Measurements from ENCODE around the gene WDR45. TPM values are rescaled to one million over a fixed set of nuclear protein-coding genes. Genes with fewer than 3 reads are reported as not detected.

The WDR45 gene
- total RNA-seq, 1 donor from 2014 or later, result 59.9 TPM

DNA sequence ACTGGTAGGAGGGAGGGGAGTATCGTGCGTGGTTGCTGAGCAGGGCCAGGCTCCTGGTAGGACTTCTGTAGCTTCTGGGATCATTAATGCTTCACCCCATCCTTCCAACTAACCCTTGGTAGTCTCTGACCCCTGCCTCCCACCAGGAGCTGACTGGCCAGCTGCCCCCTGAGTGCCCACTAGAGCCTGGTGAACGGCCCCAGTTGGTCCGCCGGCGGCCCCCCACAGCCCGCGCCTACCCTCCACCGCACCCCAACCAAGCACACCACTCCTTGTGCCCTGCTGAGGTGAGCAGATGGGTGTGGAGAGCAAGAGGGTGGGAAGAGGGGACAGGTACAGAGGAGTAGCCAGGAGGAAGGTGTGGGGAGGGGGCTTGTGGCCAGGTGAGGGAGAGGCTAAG is 16.0 kb downstream of the WDR45 start:
- Mint-ChIP-seq H3K4me1 (peaks cover 5% of the 10 kb centered on the region), H3K9me3 (no peaks in the 10 kb centered on the region), H3K27ac (no peak overlapping the region), H3K4me3 (no peak overlapping the region), H3K36me3 (peaks cover 9% of the 10 kb centered on the region), H3K27me3 (ENCODE audit: low read depth) (no peaks in the 10 kb centered on the region)
- no peak for DNase-seq (ENCODE audit: low spot score in 2 of 2, unreplicated experiment in 2 of 2)
- TF ChIP-seq, protein P1, sequence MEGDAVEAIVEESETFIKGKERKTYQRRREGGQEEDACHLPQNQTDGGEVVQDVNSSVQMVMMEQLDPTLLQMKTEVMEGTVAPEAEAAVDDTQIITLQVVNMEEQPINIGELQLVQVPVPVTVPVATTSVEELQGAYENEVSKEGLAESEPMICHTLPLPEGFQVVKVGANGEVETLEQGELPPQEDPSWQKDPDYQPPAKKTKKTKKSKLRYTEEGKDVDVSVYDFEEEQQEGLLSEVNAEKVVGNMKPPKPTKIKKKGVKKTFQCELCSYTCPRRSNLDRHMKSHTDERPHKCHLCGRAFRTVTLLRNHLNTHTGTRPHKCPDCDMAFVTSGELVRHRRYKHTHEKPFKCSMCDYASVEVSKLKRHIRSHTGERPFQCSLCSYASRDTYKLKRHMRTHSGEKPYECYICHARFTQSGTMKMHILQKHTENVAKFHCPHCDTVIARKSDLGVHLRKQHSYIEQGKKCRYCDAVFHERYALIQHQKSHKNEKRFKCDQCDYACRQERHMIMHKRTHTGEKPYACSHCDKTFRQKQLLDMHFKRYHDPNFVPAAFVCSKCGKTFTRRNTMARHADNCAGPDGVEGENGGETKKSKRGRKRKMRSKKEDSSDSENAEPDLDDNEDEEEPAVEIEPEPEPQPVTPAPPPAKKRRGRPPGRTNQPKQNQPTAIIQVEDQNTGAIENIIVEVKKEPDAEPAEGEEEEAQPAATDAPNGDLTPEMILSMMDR (IDR thresholded peaks at IDR 0.05; ENCODE audit: unreplicated experiment), result no peak

DNA sequence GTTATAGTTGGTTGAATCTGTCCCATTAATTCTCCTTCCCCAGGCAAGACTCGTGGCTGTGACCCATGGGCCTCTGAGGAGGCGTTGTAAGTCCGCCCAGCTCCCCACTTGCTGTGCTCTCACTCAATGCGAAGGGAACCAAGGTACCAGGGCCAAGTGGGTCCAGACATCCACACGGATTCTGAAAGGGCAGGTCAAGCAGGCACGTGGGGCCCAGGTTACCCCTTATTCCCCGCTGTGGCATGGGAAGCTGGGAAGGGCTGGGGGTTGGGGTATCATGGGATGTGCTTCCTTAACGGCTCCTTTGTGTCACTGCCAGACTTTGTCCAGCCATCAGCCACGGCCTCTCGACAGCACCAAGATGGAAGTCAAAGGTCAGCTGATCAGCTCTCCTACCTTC is 17.8 kb downstream of the WDR45 start:
- no peaks in the 10 kb centered on the region for H3K27me3 Mint-ChIP-seq (ENCODE audit: low read depth)

DNA sequence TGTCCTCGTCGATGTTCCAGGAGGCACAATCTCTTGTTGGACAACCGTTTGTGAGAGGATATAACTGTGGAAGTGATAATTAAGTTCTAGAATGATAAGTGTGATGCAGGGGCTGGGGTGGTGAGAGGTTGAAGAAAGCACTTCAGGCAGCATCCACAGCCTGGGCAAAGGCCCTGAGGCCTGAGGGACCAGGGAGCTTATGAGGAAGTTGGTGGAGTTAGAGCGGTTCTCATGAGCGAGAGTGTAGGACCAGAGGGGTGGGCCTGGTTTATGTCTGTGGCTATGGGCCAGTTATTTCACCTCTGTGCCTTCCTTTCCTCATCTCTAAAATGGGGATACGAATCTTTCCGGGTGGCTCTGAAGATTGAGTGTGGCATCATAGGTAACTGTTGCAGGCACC is 18.2 kb downstream of the WDR45 start:
- H3K36me3 Mint-ChIP-seq, result peaks cover 9% of the 10 kb centered on the region
- no peaks in the 10 kb centered on the region for H3K9me3 Mint-ChIP-seq
- no peak overlapping the region for H3K4me3 Mint-ChIP-seq
- H3K27me3 Mint-ChIP-seq (ENCODE audit: low read depth), result no peaks in the 10 kb centered on the region
- no peak for DNase-seq (ENCODE audit: low spot score in 2 of 2, unreplicated experiment in 2 of 2)
- TF ChIP-seq, protein P1 (IDR thresholded peaks at IDR 0.05; ENCODE audit: unreplicated experiment), result no peak
- H3K4me1 Mint-ChIP-seq, result peaks cover 5% of the 10 kb centered on the region
- H3K27ac Mint-ChIP-seq, result no peak overlapping the region

More for the DNA sequence above, 17.8 kb downstream of the WDR45 start:
- H3K9me3 Mint-ChIP-seq, result no peaks in the 10 kb centered on the region
- peaks cover 9% of the 10 kb centered on the region for H3K36me3 Mint-ChIP-seq
- H3K4me1 Mint-ChIP-seq, result peaks cover 5% of the 10 kb centered on the region
- no peak overlapping the region for H3K27ac Mint-ChIP-seq
- TF ChIP-seq, protein P1 (IDR thresholded peaks at IDR 0.05; ENCODE audit: unreplicated experiment), result no peak
- no peak overlapping the region for H3K4me3 Mint-ChIP-seq
- DNase-seq (ENCODE audit: low spot score in 2 of 2, unreplicated experiment in 2 of 2), result no peak

DNA sequence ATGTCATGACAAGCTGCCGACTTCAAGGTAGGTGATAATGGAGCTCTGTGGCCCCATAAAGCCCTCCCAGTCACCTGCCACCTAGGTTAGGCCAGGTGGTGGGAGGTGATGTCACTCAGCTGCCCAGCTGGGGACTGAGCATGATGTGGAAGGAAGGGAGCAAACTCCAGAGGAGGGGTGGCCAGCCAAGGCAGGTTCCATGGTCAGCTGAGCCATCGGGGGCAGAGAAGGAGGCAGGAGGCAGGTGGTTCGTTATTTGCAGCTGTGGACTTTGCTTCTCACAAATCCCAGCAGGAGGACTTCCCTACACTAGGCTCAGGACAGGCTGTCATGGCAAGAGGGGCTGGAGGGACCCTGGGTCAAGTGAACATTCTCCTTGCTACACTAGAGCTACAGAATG is 18.8 kb downstream of the WDR45 start:
- H3K27ac Mint-ChIP-seq, result peak overlapping the region; percentile 79
- DNase-seq (ENCODE audit: low spot score in 2 of 2, unreplicated experiment in 2 of 2), result no peak
- H3K4me3 Mint-ChIP-seq, result no peak overlapping the region
- TF ChIP-seq, protein P1 (IDR thresholded peaks at IDR 0.05; ENCODE audit: unreplicated experiment), result no peak
- H3K27me3 Mint-ChIP-seq (ENCODE audit: low read depth), result no peaks in the 10 kb centered on the region
- H3K9me3 Mint-ChIP-seq, result no peaks in the 10 kb centered on the region
- H3K36me3 Mint-ChIP-seq, result peaks cover 9% of the 10 kb centered on the region
- H3K4me1 Mint-ChIP-seq, result peaks cover 7% of the 10 kb centered on the region

DNA sequence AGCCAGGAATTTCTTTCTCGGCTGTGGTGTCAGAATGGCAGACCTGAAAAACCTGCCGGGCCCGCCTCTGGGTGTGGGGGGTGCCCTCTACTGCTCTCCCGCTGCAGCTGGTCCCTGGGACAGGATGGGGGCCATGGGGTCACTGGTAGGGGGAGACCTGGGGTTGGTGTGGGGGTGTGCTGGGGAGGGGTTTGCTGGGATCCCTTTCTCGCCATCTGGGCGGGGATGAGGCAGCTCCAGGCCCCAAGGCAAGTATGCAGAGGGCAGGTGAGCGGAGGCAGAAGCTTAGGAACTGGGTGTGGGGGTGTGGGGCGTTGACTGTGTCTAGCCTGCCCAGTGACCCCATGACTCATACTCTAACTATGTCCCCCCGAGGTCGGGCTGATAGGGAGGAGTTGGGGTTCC is 20.0 kb downstream of the WDR45 start:
- Mint-ChIP-seq H3K27me3 (ENCODE audit: low read depth) (no peaks in the 10 kb centered on the region), H3K4me1 (peaks cover 19% of the 10 kb centered on the region), H3K9me3 (no peaks in the 10 kb centered on the region), H3K4me3 (peak overlapping the region; percentile 75), H3K36me3 (peaks cover 8% of the 10 kb centered on the region), H3K27ac (peak overlapping the region; percentile 94)
- no peak for DNase-seq (ENCODE audit: low spot score in 2 of 2, unreplicated experiment in 2 of 2)
- TF ChIP-seq, protein P1 (IDR thresholded peaks at IDR 0.05; ENCODE audit: unreplicated experiment), result no peak

DNA sequence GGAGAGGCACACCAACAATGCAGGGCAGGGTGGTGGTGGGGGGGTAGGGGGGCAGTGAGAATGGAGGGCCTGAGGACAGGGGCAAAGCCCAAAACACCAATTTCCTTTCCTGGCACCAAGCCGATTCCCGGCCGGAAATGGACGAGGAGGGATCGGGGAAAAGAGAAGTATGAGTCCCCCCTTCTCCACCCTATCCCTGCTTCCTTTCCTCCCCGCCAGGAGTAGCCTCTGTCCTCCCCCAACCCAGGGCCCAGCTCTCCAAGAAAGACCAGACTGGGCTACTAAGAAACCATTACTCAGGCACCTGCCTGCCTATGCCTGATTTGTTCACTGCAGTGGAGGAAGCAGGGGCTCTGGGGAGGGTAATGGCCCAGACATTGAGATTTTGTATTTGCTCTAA is 20.5 kb downstream of the WDR45 start:
- no peak for DNase-seq (ENCODE audit: low spot score in 2 of 2, unreplicated experiment in 2 of 2)
- H3K36me3 Mint-ChIP-seq, result peaks cover 7% of the 10 kb centered on the region
- H3K27me3 Mint-ChIP-seq (ENCODE audit: low read depth), result no peaks in the 10 kb centered on the region
- H3K4me3 Mint-ChIP-seq, result peak overlapping the region; percentile 75
- peaks cover 24% of the 10 kb centered on the region for H3K4me1 Mint-ChIP-seq
- TF ChIP-seq, protein P1 (IDR thresholded peaks at IDR 0.05; ENCODE audit: unreplicated experiment), result no peak
- peak overlapping the region; percentile 94 for H3K27ac Mint-ChIP-seq
- H3K9me3 Mint-ChIP-seq, result peaks cover 4% of the 10 kb centered on the region
